Panc1 (cell line): ENCODE measurements around the gene LRRFIP1.
"Not testable (repeated sequence)": the region's sequence is repeated elsewhere in the genome, so short reads cannot be mapped to it uniquely, and the experiment has no call there.

Experiments used
- CTCF ChIP-seq: fragments of 450-650 bp; IDR thresholded peaks from 2 replicates; pipeline ENCODE4 v1.5.1; 2017; ENCODE audit warnings: mild to moderate bottlenecking
- POLR2AphosphoS5 ChIP-seq: IDR thresholded peaks from 2 replicates; pipeline ENCODE4 v1.6.1; 2012; ENCODE audit warnings: mild to moderate bottlenecking, low read depth, low read length, moderate library complexity
- REST ChIP-seq, 2 experiments: IDR thresholded peaks; 2 replicates each; pipeline ENCODE4 v1.6.1; 2011 to 2012; ENCODE audit warnings: low read depth in 2 of 2, control low read depth in 1 of 2, low read length in 1 of 2, mild to moderate bottlenecking in 1 of 2, moderate library complexity in 1 of 2; ENCODE audit not compliant: insufficient read depth in 1 of 2
- TCF7L2 ChIP-seq: IDR thresholded peaks from 2 replicates; pipeline ENCODE4 v1.6.1; 2011; ENCODE audit warnings: mild to moderate bottlenecking, low read depth, low read length, inconsistent platforms

GRCh38 chr2:237783678-237784077 lies 156.3 kb downstream of the LRRFIP1 start:
- TF ChIP-seq CTCF; POLR2AphosphoS5; REST (IDR thresholded peaks at IDR 0.05; ENCODE audit: insufficient read depth in 1 of 2, low read depth in 2 of 2, low read length in 1 of 2); TCF7L2: not testable (repeated sequence)
